HG02798 (cell line): ENCODE data around the gene RAB1B.

Experiments
- ATAC-seq: cut with Tn5 transposase; IDR thresholded peaks from one replicate; pipeline ENCODE4 v1.9.1; 2021; ENCODE audit warnings: mild to moderate bottlenecking; ENCODE audit not compliant: unreplicated experiment, poor library complexity

The RAB1B gene

GRCh38 chr11:66281776-66282467, 13.5 kb downstream of the RAB1B start:
- ATAC-seq = no peak

GRCh38 chr11:66282468-66283455, 14.3 kb downstream of the RAB1B start:
- peak; percentile 90 for ATAC-seq

- no peak for ATAC-seq
Measured at GRCh38 chr11:66283461-66284105, 15.1 kb downstream of the RAB1B start.

GRCh38 chr11:66284526-66285078, 16.2 kb downstream of the RAB1B start:
- no peak for ATAC-seq

- no peak for ATAC-seq
Measured at GRCh38 chr11:66285250-66285947, 17.0 kb downstream of the RAB1B start.

GRCh38 chr11:66286699-66287098, 18.3 kb downstream of the RAB1B start:
- ATAC-seq = no peak

GRCh38 chr11:66287211-66287888, 18.9 kb downstream of the RAB1B start:
- ATAC-seq = no peak

- no peak for ATAC-seq
Measured at GRCh38 chr11:66287889-66288670, 19.6 kb downstream of the RAB1B start.

- peak; percentile 93 for ATAC-seq
Measured at GRCh38 chr11:66288671-66289547, 20.5 kb downstream of the RAB1B start, which contains the start of gene YIF1A. Gene YIF1A, minus strand, starts transcription at chr11:66289143. Its CDS starts 158 bp downstream, at chr11:66288985.

GRCh38 chr11:66289548-66290329, 21.3 kb downstream of the RAB1B start:
- ATAC-seq = peak; percentile 34

- no peak for ATAC-seq
Measured at GRCh38 chr11:66290330-66290621, 21.8 kb downstream of the RAB1B start.

GRCh38 chr11:66291303-66291705, 22.9 kb downstream of the RAB1B start:
- ATAC-seq = no peak

GRCh38 chr11:66291706-66292542, 23.5 kb downstream of the RAB1B start, which contains the start of gene TMEM151A:
Gene TMEM151A, plus strand, starts transcription at chr11:66291894. Its CDS starts 120 bp downstream, at chr11:66292014.
- ATAC-seq = no peak

- no peak for ATAC-seq
Measured at GRCh38 chr11:66292543-66293332, 24.3 kb downstream of the RAB1B start.

GRCh38 chr11:66293352-66293751, 24.9 kb downstream of the RAB1B start:
- ATAC-seq = no peak
